A549 treated with dexamethasone at 1 μM for 4 hours (cell line): ENCODE measurements around the gene POU4F2. TPM values are rescaled to one million over a fixed set of nuclear protein-coding genes. Genes with fewer than 3 reads are reported as not detected.

ENCODE experiments used
- total RNA-seq: library from RNA; stranded (reverse); fragments of 200-300 nt; extraction: Qiagen RNA extraction; gene quantifications from 5 replicates; pipeline ENCODE4 v1.2.3, GENCODE V29; 2022

POU4F2 gene
- total RNA-seq: not detected in 5 replicates

GRCh38 chr4:146638786-146639505 is at the start of gene POU4F2:
Gene POU4F2 (plus strand): TSS chr4:146638893. CDS start chr4:146639141, 248 bp downstream.

Other genes starting within 250 kb of the POU4F2 start
- gene SLC10A7, start 117.0 kb upstream of the POU4F2 start, total RNA-seq: 1.8 to 2.8 TPM (median 2.3 TPM) in 5 replicates